Hepatocyte (in vitro differentiated cells): ENCODE data around the gene HOXA6. TPM values are rescaled to one million over a fixed set of nuclear protein-coding genes. Genes with fewer than 3 reads are reported as not detected.

Experiments
- DNase-seq: peaks from one replicate; pipeline ENCODE4 v3.0.0-alpha.2; 2016; ENCODE audit warnings: low spot score
- H2AFZ ChIP-seq: fragments of 200-600 bp; sonication (generic); 2 replicates; pipeline ENCODE4 v1.6.0; 2016; ENCODE audit warnings: antibody characterized with exemption, mild to moderate bottlenecking
- H3K27ac ChIP-seq: fragments of 200-600 bp; sonication (generic); 2 replicates; pipeline ENCODE4 v1.5.1; 2016; ENCODE audit warnings: mild to moderate bottlenecking
- H3K27me3 ChIP-seq: fragments of 200-600 bp; sonication (generic); 2 replicates; pipeline ENCODE4 v1.6.1; 2016
- H3K36me3 ChIP-seq: fragments of 200-600 bp; sonication (generic); replicated peaks from 2 replicates; pipeline ENCODE4 v1.5.1; 2016; ENCODE audit warnings: low read depth; ENCODE audit not compliant: insufficient read depth
- H3K4me1 ChIP-seq: fragments of 200-600 bp; sonication (generic); 2 replicates; pipeline ENCODE4 v1.5.1; 2016; ENCODE audit warnings: mild to moderate bottlenecking, moderate library complexity; ENCODE audit not compliant: insufficient read depth
- H3K4me2 ChIP-seq: fragments of 200-600 bp; sonication (generic); 2 replicates; pipeline ENCODE4 v1.6.0; 2016
- H3K4me3 ChIP-seq: fragments of 200-600 bp; sonication (generic); 2 replicates; pipeline ENCODE4 v1.5.1; 2016; ENCODE audit warnings: mild to moderate bottlenecking
- H3K79me2 ChIP-seq: fragments of 200-600 bp; sonication (generic); 2 replicates; pipeline ENCODE4 v1.6.0; 2017; ENCODE audit warnings: mild to moderate bottlenecking
- H3K9me2 ChIP-seq: fragments of 200-600 bp; sonication (generic); replicated peaks from 2 replicates; pipeline ENCODE4 v1.6.0; 2017; ENCODE audit warnings: mild to moderate bottlenecking; ENCODE audit not compliant: insufficient read depth
- H3K9me3 ChIP-seq: fragments of 200-600 bp; sonication (generic); 2 replicates; pipeline ENCODE4 v1.5.1; 2016; ENCODE audit warnings: low read depth, mild to moderate bottlenecking
- H4K20me1 ChIP-seq: fragments of 200-600 bp; sonication (generic); 2 replicates; pipeline ENCODE4 v1.6.0; 2016; ENCODE audit warnings: mild to moderate bottlenecking; ENCODE audit not compliant: insufficient read depth, poor library complexity, severe bottlenecking
- CTCF ChIP-seq: fragments of 200-600 bp; sonication (generic); IDR thresholded peaks from 2 replicates; pipeline ENCODE4 v1.5.1; 2016; ENCODE audit warnings: antibody characterized with exemption, mild to moderate bottlenecking; ENCODE audit not compliant: poor library complexity
- EZH2 ChIP-seq: fragments of 200-600 bp; sonication (generic); IDR thresholded peaks from 2 replicates; pipeline ENCODE4 v1.6.1; 2016; ENCODE audit warnings: antibody characterized with exemption, mild to moderate bottlenecking, borderline replicate concordance
- EZH2phosphoT487 ChIP-seq: fragments of 200-600 bp; sonication (generic); IDR thresholded peaks from one replicate; pipeline ENCODE4 v1.6.1; 2018; ENCODE audit warnings: antibody characterized with exemption, mild to moderate bottlenecking, low read depth, moderate library complexity; ENCODE audit not compliant: unreplicated experiment, severe bottlenecking
- WGBS: methylation state at CpG from one replicate; pipeline ENCODE4 v1.1.6; 2016; ENCODE audit warnings: low lambda C conversion rate; ENCODE audit errors: missing lambda C conversion rate; 5-methylcytosine and 5-hydroxymethylcytosine counted together
- polyA plus RNA-seq: library from polyadenylated mRNA; unstranded; fragments of >200 nt; fragmentation: Nextera tagmentation; extraction: Ambion mirVana; gene quantifications from 2 replicates; pipeline ENCODE4 v1.2.1, GENCODE V29; 2016
- total RNA-seq: library from RNA; depleted of rRNA; stranded (reverse); fragments of >200 nt; gene quantifications from 2 replicates; pipeline ENCODE4 v1.2.3, GENCODE V29; 2014

The HOXA6 gene
- total and polyA plus RNA-seq, 2 experiments from 2014 or later = 0.23 TPM; not detected in 1

DNA sequence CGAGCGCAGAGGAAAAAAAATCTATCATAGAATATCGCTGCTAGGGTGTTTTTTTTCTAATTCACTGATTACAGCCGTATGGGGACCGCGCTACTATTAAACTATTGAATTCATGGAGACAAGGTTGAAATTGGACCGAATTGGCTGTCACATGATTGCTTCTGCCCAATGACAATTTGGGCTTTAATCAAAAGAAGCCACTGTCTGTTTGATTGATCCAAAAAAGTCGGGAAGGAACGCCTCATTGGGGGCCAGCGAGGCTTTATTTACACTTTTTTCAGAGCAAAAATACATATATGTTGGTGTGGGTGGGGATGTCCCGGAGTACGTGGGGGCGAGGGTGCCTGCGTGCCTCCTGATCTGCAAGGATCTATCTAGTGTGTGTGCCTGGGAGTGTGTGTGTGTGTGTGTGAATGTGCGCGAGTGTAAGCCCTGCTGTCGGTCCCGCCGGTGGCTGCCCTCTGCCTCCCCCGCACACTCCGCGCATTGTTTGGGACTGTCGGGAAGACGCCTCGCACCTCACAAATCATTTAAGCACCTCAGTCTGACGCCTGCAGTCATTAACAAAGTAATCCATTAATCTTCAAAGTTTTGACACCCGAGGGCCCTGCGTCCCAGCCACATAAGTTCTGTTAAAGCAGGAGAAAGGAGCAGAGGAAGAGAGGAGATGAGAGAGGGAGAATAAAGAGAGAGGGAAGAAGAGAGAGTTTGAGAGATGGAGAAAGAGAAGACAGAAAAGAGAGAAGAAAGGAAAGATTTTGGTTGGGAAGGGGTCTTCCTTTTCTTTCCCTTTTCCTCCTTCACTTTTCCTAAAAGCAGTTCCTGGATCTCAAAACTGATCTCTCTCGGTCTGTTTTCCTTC lies 44.8 kb downstream of the HOXA6 start, which contains the start of gene HOXA2:
TSS of gene HOXA2 (minus strand) at position 103 of the 862 bp plus-strand sequence. CDS start 183 bp downstream, outside the sequence.
- DNase-seq = no peak
- Histone ChIP-seq H3K79me2 (peaks cover 12% of the 10 kb centered on the region), H3K9me3 (no peaks in the 10 kb centered on the region), H3K4me2 (peak within 1 kb of the TSS; percentile 60), H3K4me1 (peaks cover 19% of the 10 kb centered on the region), H2AFZ (peak within 1 kb of the TSS; percentile 28), H3K27ac (no peak within 1 kb of the TSS), H3K9me2 (no peaks in the 10 kb centered on the region), H3K36me3 (no peaks in the 10 kb centered on the region), H3K27me3 (peaks cover 100% of the 10 kb centered on the region), H4K20me1 (peaks cover 4% of the 10 kb centered on the region), H3K4me3 (no peak within 1 kb of the TSS)
- TF ChIP-seq CTCF (no peak), EZH2 (peak; percentile 23)
- 23% methylated on average over 28 of the region's 29 CpGs for WGBS

- no peaks in the 10 kb centered on the region for H3K9me3 ChIP-seq
- peaks cover 100% of the 10 kb centered on the region for H3K27me3 ChIP-seq
- no peak for DNase-seq
- no peak overlapping the region for H3K27ac ChIP-seq
- 5% methylated on average over 38 of the region's 39 CpGs for WGBS
- TF ChIP-seq CTCF (no peak), EZH2 (peak; percentile 76), EZH2phosphoT487 (peak; percentile 71)
- no peak overlapping the region for H2AFZ ChIP-seq
- H3K4me2 ChIP-seq = peak overlapping the region; percentile 60
- no peaks in the 10 kb centered on the region for H3K36me3 ChIP-seq
- H3K79me2 ChIP-seq = peaks cover 16% of the 10 kb centered on the region
- H3K9me2 ChIP-seq = no peaks in the 10 kb centered on the region
- H3K4me3 ChIP-seq = no peak overlapping the region
- H4K20me1 ChIP-seq = peaks cover 4% of the 10 kb centered on the region
- peaks cover 20% of the 10 kb centered on the region for H3K4me1 ChIP-seq
Measured at GRCh38 chr7:27101957-27102580, 45.5 kb downstream of the HOXA6 start.

- Histone ChIP-seq H3K27ac (no peak overlapping the region), H3K4me1 (peaks cover 18% of the 10 kb centered on the region), H2AFZ (peak overlapping the region; percentile 28), H4K20me1 (peaks cover 4% of the 10 kb centered on the region), H3K9me3 (no peaks in the 10 kb centered on the region), H3K9me2 (no peaks in the 10 kb centered on the region), H3K4me2 (peak overlapping the region; percentile 60), H3K79me2 (peaks cover 13% of the 10 kb centered on the region), H3K4me3 (no peak overlapping the region), H3K36me3 (no peaks in the 10 kb centered on the region), H3K27me3 (peaks cover 100% of the 10 kb centered on the region)
- no peak for DNase-seq
- no peak for TF ChIP-seq CTCF
- TF ChIP-seq EZH2phosphoT487 = peak; percentile 56
- peak; percentile 23 for TF ChIP-seq EZH2
- WGBS = 32% methylated on average over 25 of the region's 25 CpGs
Measured at GRCh38 chr7:27101171-27101956, 46.2 kb downstream of the HOXA6 start.
